OCI-LY1 (cell line): ENCODE results near the gene RFK.

Experiments used
- EZH2 ChIP-seq: fragments of 200-600 bp; sonication (generic), shearing (Covaris generic); IDR thresholded peaks from 2 replicates; pipeline ENCODE4 v1.8.0; 2017; ENCODE audit warnings: borderline replicate concordance, mixed run types, mild to moderate bottlenecking, antibody characterized with exemption, low read length, moderate library complexity, mixed read lengths
- TF ChIP-seq, protein P1 (sequence below): fragments of 200-600 bp; sonication (generic), shearing (Covaris generic); IDR thresholded peaks from 2 replicates; pipeline ENCODE4 v1.5.1; 2017; ENCODE audit warnings: mild to moderate bottlenecking, antibody characterized with exemption, low read length, moderate library complexity, mixed read lengths

DNA sequence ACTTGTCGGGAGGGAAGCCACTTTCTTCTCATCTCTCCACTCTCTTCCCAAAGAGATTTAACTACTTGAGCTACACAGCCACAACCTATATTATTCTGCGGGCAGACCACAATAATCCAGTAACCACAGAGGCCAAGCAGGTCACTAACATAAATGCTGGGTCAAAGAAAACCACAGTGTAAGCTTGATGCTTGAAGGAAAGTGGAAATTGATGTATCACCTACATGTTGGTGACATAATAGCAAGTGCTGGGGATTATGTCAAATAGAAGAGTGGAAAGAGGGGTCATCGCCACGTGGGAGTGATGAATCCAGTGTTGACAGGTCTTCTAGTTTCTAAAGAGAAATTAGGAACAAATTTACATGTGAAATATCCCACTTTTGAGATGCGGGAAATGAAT lies 40.9 kb downstream of the RFK start:
- TF ChIP-seq, protein P1, sequence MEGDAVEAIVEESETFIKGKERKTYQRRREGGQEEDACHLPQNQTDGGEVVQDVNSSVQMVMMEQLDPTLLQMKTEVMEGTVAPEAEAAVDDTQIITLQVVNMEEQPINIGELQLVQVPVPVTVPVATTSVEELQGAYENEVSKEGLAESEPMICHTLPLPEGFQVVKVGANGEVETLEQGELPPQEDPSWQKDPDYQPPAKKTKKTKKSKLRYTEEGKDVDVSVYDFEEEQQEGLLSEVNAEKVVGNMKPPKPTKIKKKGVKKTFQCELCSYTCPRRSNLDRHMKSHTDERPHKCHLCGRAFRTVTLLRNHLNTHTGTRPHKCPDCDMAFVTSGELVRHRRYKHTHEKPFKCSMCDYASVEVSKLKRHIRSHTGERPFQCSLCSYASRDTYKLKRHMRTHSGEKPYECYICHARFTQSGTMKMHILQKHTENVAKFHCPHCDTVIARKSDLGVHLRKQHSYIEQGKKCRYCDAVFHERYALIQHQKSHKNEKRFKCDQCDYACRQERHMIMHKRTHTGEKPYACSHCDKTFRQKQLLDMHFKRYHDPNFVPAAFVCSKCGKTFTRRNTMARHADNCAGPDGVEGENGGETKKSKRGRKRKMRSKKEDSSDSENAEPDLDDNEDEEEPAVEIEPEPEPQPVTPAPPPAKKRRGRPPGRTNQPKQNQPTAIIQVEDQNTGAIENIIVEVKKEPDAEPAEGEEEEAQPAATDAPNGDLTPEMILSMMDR: no peak
- no peak for TF ChIP-seq EZH2
